Measurements from ENCODE around the gene ADAMTS19.

The ADAMTS19 gene

GRCh38 chr5:129509363-129509975, 49.4 kb downstream of the ADAMTS19 start:
- TF ChIP-seq, protein P1, sequence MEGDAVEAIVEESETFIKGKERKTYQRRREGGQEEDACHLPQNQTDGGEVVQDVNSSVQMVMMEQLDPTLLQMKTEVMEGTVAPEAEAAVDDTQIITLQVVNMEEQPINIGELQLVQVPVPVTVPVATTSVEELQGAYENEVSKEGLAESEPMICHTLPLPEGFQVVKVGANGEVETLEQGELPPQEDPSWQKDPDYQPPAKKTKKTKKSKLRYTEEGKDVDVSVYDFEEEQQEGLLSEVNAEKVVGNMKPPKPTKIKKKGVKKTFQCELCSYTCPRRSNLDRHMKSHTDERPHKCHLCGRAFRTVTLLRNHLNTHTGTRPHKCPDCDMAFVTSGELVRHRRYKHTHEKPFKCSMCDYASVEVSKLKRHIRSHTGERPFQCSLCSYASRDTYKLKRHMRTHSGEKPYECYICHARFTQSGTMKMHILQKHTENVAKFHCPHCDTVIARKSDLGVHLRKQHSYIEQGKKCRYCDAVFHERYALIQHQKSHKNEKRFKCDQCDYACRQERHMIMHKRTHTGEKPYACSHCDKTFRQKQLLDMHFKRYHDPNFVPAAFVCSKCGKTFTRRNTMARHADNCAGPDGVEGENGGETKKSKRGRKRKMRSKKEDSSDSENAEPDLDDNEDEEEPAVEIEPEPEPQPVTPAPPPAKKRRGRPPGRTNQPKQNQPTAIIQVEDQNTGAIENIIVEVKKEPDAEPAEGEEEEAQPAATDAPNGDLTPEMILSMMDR (IDR thresholded peaks at IDR 0.05) = no peak
- H3K36me3 ChIP-seq = no peaks in the 10 kb centered on the region
- no peaks in the 10 kb centered on the region for H3K4me1 ChIP-seq
- intact Hi-C loops (cut with DNase I; ENCODE audit: low total_unique reads) = no loop called here
- no peaks in the 10 kb centered on the region for H3K27me3 ChIP-seq
- H3K4me3 ChIP-seq = no peak overlapping the region
- no peaks in the 10 kb centered on the region for H3K9me3 ChIP-seq
- no peak for DNase-seq
- H3K27ac ChIP-seq = no peak overlapping the region

DNA sequence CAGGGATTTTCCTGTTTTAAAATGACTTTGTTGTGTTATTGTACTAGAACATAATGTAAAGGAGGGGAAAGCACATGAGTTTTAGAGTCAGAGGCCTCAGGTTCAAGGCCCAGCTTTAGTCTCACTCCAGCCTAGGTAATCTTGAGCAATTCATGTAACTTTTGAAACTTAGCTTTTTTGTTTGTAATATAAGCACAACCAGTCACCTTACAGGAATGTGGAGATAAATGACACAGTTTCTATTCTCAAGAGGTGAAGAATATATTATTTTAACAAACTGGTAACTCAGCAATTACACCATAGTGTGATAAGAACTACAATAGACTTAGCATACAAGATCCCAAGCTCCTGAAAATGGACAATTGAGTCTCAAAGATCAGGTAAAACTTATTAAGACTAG, 51.2 kb downstream of the ADAMTS19 start:
- intact Hi-C loops (cut with DNase I; ENCODE audit: low total_unique reads) = no loop called here
- no peak overlapping the region for H3K27ac ChIP-seq
- no peaks in the 10 kb centered on the region for H3K9me3 ChIP-seq
- no peak for DNase-seq
- TF ChIP-seq, protein P1 (IDR thresholded peaks at IDR 0.05) = no peak
- no peaks in the 10 kb centered on the region for H3K36me3 ChIP-seq
- H3K4me3 ChIP-seq = no peak overlapping the region
- H3K27me3 ChIP-seq = no peaks in the 10 kb centered on the region
- no peaks in the 10 kb centered on the region for H3K4me1 ChIP-seq

- no peaks in the 10 kb centered on the region for H3K27me3 ChIP-seq
- H3K4me3 ChIP-seq = no peak overlapping the region
- TF ChIP-seq, protein P1 (IDR thresholded peaks at IDR 0.05) = no peak
- no peaks in the 10 kb centered on the region for H3K9me3 ChIP-seq
- no peaks in the 10 kb centered on the region for H3K36me3 ChIP-seq
- intact Hi-C loops (cut with DNase I; ENCODE audit: low total_unique reads) = no loop called here
- no peak for DNase-seq
- no peak overlapping the region for H3K27ac ChIP-seq
- no peaks in the 10 kb centered on the region for H3K4me1 ChIP-seq
Observed at GRCh38 chr5:129541051-129541450, 81.0 kb downstream of the ADAMTS19 start.

DNA sequence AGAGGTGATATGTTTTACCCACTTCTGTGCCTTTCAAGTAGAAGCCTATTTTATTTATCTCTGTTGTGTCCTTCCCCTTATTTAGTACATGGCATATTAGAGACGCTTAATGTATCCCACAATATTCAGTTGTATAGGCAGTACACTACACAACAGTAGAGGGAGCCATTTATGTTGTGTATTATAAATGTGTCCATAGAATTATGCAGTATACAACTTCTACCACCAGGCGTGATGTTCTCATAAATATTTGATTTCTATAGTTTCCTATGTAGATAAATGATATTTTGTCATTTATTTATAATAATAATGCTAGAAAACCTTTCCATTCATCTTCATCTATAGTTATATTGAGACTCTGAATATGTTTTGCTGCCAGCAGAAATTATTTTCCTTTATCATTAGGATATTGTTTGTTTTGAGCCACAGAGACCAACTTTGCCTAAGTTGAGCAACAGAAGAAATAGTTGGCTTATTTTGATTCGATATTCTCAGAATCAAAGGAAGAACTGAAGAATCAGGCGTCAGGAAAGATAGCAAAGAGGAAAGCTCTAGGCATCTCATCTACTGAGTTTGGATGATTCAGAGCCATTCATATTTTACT, 81.7 kb downstream of the ADAMTS19 start:
- Histone ChIP-seq H3K4me3 (no peak overlapping the region), H3K27me3 (no peaks in the 10 kb centered on the region), H3K36me3 (no peaks in the 10 kb centered on the region), H3K4me1 (no peaks in the 10 kb centered on the region), H3K9me3 (no peaks in the 10 kb centered on the region), H3K27ac (no peak overlapping the region)
- no peak for DNase-seq
- intact Hi-C loops (cut with DNase I; ENCODE audit: low total_unique reads) = no loop called here
- TF ChIP-seq, protein P1 (IDR thresholded peaks at IDR 0.05) = no peak

DNA sequence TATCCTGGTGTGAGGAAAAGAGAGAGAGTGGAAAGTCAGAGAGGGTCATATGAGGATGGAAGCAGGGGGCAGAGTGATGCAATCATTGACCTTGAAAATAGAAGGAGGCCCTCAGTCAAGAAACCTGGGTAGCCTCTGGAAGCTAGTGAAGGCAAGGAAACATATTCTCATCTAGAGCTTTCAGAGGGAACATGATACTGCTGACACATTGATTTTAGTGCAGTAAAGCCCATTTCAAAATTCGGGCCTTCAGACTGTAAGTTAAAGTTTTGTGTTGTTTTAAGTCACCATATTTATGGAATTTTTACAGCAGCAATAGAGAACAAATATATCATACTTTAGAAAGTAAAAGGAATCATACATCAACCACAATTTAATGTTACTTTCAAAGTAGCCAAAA, 87.0 kb downstream of the ADAMTS19 start:
- DNase-seq = no peak
- TF ChIP-seq, protein P1 (IDR thresholded peaks at IDR 0.05) = no peak
- no peak overlapping the region for H3K4me3 ChIP-seq
- no peaks in the 10 kb centered on the region for H3K36me3 ChIP-seq
- H3K9me3 ChIP-seq = no peaks in the 10 kb centered on the region
- no peaks in the 10 kb centered on the region for H3K4me1 ChIP-seq
- no peaks in the 10 kb centered on the region for H3K27me3 ChIP-seq
- no peak overlapping the region for H3K27ac ChIP-seq
- intact Hi-C loops (cut with DNase I; ENCODE audit: low total_unique reads) = no loop called here

All from tibial artery (tissue), 4 donors.